Measurements from ENCODE around the gene TENM3.

DNA sequence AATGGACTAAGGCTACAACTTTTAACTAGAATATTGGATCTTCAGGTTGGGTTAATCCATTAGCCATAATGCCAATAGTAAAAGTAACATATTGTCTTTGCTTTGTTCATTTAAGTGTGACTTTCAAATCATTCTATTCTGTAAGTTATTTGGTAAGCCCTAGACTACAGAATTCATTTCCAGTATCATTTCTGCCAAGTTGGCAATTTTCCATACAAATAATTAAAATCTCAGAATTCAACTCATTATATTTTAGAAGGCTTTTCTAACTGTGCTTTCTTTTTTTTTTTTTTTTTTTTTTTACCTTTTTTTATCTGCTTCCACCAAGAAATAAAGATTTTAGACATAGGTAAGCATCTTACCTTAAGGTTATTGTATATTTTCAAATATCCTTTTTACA lies 500.6 kb downstream of the TENM3 start:
- TF ChIP-seq, protein P1, sequence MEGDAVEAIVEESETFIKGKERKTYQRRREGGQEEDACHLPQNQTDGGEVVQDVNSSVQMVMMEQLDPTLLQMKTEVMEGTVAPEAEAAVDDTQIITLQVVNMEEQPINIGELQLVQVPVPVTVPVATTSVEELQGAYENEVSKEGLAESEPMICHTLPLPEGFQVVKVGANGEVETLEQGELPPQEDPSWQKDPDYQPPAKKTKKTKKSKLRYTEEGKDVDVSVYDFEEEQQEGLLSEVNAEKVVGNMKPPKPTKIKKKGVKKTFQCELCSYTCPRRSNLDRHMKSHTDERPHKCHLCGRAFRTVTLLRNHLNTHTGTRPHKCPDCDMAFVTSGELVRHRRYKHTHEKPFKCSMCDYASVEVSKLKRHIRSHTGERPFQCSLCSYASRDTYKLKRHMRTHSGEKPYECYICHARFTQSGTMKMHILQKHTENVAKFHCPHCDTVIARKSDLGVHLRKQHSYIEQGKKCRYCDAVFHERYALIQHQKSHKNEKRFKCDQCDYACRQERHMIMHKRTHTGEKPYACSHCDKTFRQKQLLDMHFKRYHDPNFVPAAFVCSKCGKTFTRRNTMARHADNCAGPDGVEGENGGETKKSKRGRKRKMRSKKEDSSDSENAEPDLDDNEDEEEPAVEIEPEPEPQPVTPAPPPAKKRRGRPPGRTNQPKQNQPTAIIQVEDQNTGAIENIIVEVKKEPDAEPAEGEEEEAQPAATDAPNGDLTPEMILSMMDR (IDR thresholded peaks at IDR 0.05) = no peak
- no peak for TF ChIP-seq POLR2A (IDR thresholded peaks at IDR 0.05)
